HG03196 (cell line): ENCODE results near the gene ZFAND3.
"Not testable (repeated sequence)": the region's sequence is repeated elsewhere in the genome, so short reads cannot be mapped to it uniquely, and the experiment has no call there.

Source experiments
- ATAC-seq: cut with Tn5 transposase; IDR thresholded peaks from one replicate; pipeline ENCODE4 v1.9.1; 2021; ENCODE audit not compliant: unreplicated experiment

Gene ZFAND3

DNA sequence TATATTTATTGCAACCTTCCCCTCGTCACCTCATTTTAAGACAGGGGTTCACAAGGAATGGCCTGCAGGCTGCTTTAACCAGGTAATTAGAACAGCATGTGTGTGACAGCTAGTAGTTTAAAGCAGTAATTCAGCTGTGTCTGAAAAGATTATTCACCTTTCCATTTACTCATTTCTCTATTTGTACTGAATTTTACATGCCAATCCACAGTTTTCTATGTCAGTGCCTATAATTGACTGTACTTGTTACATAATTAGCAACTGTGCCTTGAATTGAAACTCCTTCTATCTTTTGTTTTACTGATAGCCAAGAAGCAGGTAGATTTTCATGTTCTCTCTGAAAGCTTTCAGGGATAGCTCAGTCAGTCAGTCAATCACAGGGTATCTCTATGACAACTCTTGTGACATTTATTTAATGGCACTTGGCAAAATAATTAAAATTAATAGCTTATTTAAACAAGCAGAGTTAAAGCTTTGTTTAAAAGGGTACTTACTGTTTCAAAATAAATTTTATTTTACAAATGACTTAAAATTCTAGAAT, 214.0 kb downstream of the ZFAND3 start:
- no peak for ATAC-seq

- no peak for ATAC-seq
Measured at GRCh38 chr6:38034274-38034914, 214.9 kb downstream of the ZFAND3 start.

- ATAC-seq, result no peak
Measured at GRCh38 chr6:38035478-38035877, 216.0 kb downstream of the ZFAND3 start.

DNA sequence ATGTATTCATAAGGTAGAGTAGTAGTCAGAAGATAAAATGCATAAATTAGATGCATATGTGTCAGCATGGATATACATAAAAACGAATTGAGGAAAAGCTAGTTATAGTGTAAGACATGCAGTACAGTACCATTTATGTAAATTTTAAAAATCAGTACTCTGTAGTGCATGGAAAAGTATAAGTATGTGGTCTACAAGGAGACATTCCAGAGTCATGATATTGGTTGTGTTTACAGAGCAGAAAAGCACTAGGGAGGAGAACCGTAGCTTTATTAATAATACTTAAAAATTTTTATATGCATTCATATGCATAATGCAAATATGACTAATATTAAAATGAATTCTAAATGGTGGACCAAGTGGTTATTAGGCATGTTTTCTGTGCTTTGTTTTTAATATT, 220.0 kb downstream of the ZFAND3 start:
- no peak for ATAC-seq

DNA sequence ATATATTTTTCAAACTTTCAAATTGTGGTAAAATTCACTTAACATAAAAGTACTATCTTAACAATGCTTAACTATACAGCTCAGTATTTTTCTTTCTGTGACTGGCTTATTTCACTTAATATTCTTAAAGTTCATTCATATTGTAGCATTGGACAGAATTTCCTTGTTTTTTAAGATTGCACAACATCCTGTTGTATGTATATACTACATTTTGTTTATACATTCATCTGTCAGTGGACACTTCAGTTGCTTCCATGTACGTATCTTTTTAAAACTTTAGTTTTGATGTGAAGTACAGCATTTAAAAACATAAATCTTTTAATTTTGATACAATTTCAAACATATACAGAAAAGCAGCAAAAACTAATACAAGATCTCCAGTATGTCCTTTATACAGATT, 220.7 kb downstream of the ZFAND3 start:
- no peak for ATAC-seq

DNA sequence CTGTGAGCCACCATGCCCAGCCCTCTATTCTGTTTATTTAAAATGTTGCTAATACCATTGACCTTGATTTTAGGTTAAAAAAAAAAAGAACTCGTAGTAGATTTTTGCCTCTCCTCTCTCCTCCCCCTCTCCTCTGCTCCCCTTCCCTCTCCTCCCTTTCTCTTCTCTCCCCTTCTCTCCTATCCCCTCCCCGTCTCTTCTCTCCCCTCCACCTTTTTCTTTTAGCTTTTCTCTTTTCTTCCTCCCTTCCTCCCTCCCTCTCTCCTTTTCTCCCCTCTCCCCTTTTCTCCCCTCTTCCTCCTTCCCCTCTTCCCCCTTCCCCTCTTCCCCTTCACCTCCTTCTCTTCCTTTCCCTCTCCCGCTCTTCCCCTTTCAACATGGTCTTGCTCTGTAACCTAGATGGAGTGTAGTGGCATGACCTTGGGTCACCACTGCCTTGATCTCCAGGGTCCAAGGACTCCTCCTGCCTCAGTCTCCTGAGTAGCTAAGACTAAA, 223.8 kb downstream of the ZFAND3 start:
- ATAC-seq, result no peak

DNA sequence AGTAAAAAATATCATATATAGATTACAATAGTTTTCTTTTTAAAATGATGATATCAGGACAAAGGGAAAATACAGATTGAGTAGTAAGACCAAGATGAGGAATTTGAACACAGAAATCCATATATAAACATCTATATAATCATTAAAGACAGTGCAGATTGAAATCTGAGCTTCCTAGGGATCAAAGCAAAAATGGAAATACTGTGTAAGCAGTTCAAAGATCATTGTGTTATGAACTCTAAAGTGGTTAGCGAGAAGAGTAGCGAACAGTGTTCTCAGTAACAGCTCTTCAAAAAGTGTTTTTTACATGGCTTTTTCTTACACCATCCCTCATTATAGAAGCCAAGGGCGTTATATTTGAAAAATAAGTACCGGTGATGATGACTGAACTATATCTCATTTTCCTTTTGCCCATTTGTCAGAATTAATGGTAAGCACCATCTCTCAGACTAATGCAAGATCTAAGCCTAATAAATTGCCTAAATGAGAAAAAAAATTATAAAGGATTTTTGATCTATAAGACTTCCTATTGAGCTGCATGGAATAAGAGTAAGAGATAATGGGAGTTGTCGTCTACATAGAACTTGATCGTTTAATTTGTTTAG, 226.3 kb downstream of the ZFAND3 start:
- ATAC-seq, result no peak

- ATAC-seq, result no peak
Measured at GRCh38 chr6:38047562-38047961, 228.0 kb downstream of the ZFAND3 start.

GRCh38 chr6:38049861-38050397, 230.4 kb downstream of the ZFAND3 start:
- ATAC-seq, result not testable (repeated sequence)

- ATAC-seq, result no peak
Measured at GRCh38 chr6:38051819-38052434, 232.4 kb downstream of the ZFAND3 start.

GRCh38 chr6:38054527-38055202, 235.1 kb downstream of the ZFAND3 start:
- no peak for ATAC-seq

GRCh38 chr6:38055203-38055589, 235.7 kb downstream of the ZFAND3 start:
- ATAC-seq, result no peak

- no peak for ATAC-seq
Measured at GRCh38 chr6:38056361-38056760, 236.8 kb downstream of the ZFAND3 start.

- ATAC-seq, result peak; percentile 64
Measured at GRCh38 chr6:38057994-38058393, 238.5 kb downstream of the ZFAND3 start.

DNA sequence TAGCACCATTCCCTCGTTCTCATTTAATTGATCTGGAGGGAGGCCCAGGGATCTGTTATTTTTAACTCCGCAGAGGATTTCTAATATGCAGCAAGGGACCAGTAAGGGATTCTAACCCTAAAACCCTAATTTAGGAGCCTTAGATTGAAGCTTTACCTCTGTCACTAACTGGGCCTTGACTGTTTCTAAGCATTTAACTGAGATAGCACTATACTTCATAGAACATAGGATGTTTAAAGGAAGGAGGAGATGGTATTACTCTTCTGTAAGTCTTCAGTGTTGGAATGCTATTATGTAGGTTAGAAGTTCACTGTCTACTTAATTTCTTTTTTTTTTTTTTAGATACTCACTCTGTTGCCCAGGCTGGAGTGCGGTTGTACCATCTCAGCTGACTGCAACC, 242.5 kb downstream of the ZFAND3 start:
- ATAC-seq, result no peak

GRCh38 chr6:38063973-38064372, 244.4 kb downstream of the ZFAND3 start:
- ATAC-seq, result no peak

DNA sequence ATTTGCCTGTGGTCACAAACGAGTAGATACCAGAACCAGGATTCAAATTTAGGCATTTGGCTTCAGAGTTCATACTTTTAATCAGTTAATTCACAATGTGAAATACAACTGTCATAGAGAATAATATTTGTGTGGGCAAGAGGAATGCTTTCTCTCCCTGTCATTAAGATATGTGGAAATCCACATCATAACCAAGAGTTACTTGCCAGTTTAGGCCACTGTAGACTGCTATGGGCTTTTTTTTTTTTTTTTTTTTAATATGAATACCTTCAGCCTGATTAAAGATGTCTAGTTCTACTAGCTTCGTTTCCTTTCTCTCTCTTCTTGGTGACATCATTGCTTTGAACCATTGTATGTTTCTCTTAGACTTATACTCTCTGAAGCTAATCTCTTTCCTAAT, 244.9 kb downstream of the ZFAND3 start:
- no peak for ATAC-seq

DNA sequence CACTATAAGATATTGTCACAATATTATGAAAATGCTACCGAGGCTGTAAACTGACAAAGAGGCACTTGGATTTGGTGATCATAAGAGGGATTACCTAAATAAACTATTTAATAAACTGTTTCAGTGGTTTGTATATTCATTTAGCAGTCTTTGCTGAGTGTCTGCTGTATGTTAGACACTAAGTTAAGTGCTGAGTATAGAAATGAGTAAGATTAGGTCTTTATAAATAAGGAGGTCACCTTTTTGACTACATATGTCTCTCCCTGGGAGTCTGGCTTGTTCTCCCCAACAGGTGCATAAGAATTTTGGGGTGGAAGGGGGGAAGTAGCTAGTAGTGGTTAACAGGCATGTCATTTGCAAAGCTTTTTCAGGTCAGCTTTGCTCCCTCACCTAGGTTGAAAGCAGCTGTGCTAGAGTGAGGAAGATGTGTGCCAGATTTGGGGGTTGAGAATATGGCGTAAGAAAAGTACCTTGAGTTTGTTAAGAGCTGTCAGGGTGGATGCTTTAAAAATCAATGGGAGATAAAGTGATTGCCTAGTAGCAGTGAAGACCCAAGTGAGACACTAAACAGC, 246.3 kb downstream of the ZFAND3 start:
- ATAC-seq, result no peak

GRCh38 chr6:38067263-38067980, 247.9 kb downstream of the ZFAND3 start:
- ATAC-seq, result no peak

DNA sequence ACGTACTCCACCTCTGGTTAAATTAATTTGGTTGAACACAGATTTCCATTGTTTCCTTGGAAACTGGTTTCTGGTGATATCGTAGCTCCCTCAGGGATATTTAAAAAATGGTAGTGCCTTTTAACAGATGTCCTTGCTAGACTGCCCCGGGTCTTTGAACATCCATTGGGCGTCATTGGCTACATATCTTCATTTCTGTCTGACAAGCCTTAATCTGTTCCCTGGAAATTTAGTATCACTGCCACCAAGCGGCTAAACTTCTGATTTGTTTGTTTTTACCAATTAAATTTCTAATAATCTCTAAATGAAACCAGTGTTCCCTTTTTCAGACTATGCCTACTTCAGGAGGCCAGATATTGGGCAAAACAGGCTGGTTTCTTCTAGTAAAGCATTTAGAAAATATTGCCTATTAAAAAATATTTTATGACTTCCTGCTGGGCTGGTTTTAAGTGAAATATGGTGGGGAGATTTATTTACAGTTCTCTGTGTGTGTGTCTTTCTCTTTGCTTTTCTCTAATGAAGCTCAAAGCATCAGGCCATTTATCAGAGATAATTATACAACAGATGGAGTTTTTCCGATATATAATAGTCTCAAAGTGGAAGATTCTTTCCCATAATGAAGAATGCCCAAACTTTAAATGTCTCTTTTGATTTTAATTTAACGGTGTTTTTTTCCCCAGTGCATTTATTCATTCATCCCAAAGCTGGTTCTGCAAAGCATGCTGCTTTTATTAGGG, 249.5 kb downstream of the ZFAND3 start:
- ATAC-seq, result no peak
